PC-9 (cell line): Measurements from ENCODE around the gene PSMD12.

Experiments
- EZH2 ChIP-seq: fragments of 200-600 bp; sonication (generic); IDR thresholded peaks from 2 replicates; pipeline ENCODE4 v1.8.0; 2017; ENCODE audit warnings: antibody characterized with exemption, low read depth
- TF ChIP-seq, protein P1 (sequence below): fragments of 200-600 bp; sonication (generic); conservative IDR thresholded peaks from 2 replicates; pipeline ENCODE4 v1.6.1; 2017; ENCODE audit warnings: mixed run types, antibody characterized with exemption, mild to moderate bottlenecking, moderate library complexity

DNA sequence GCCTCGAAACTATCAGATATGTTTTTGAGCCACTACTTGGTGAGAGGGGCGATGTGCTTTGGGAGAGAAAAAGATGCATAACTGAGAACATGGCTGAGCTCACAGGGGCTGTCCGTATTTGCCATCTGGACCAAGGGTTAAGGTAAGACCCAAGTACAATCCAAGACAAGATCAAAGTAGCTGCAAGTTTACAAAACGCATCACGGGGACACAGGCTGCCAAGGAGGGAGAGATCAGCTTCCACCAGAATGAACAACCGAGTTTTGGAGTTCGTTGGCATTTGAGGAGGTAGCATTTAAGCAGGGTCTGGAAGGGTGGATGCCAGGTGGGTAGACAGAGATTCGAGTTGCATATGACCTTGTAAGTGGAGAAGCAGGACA is 12.9 kb upstream of the PSMD12 start:
- TF ChIP-seq, protein P1, sequence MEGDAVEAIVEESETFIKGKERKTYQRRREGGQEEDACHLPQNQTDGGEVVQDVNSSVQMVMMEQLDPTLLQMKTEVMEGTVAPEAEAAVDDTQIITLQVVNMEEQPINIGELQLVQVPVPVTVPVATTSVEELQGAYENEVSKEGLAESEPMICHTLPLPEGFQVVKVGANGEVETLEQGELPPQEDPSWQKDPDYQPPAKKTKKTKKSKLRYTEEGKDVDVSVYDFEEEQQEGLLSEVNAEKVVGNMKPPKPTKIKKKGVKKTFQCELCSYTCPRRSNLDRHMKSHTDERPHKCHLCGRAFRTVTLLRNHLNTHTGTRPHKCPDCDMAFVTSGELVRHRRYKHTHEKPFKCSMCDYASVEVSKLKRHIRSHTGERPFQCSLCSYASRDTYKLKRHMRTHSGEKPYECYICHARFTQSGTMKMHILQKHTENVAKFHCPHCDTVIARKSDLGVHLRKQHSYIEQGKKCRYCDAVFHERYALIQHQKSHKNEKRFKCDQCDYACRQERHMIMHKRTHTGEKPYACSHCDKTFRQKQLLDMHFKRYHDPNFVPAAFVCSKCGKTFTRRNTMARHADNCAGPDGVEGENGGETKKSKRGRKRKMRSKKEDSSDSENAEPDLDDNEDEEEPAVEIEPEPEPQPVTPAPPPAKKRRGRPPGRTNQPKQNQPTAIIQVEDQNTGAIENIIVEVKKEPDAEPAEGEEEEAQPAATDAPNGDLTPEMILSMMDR, result no peak
- TF ChIP-seq EZH2, result no peak
